ENCODE data around the gene CYTH4. TPM values are rescaled to one million over a fixed set of nuclear protein-coding genes. Genes with fewer than 3 reads are reported as not detected.
"Not testable (repeated sequence)": the region's sequence is repeated elsewhere in the genome, so short reads cannot be mapped to it uniquely, and the experiment has no call there.

CYTH4 gene
- total and polyA plus RNA-seq, 12 donors = 4.7 to 80.7 (median 22.1) TPM

- no peak for TF ChIP-seq POLR2A (IDR thresholded peaks at IDR 0.05)
- TF ChIP-seq CTCF (IDR thresholded peaks at IDR 0.05) = no peak
- Histone ChIP-seq H3K4me3 (no peak overlapping the region), H3K4me1 (replicated peaks in 1 of 2) (no peaks in the 10 kb centered on the region), H3K36me3 (replicated peaks in 1 of 2) (no peaks in the 10 kb centered on the region), H3K27ac (no peak overlapping the region), H3K27me3 (peaks cover 46% of the 10 kb centered on the region), H3K9me3 (replicated peaks in 1 of 3) (no peaks in the 10 kb centered on the region)
- intact Hi-C loops (cut with DNase I) = no loop called here
- 8 to 32% (median 14%) methylated on average over 12 to 51 of the region's 51 CpGs for WGBS, 4 donors
- DNase-seq = no peak
Measured at GRCh38 chr22:37324340-37325038, 42.2 kb downstream of the CYTH4 start.

- H3K27me3 ChIP-seq = peaks cover 46% of the 10 kb centered on the region
- intact Hi-C loops (cut with DNase I) = no loop called here
- no peaks in the 10 kb centered on the region for H3K4me1 ChIP-seq (replicated peaks in 1 of 2)
- no peaks in the 10 kb centered on the region for H3K9me3 ChIP-seq (replicated peaks in 1 of 3)
- DNase-seq = no peak
- H3K36me3 ChIP-seq (replicated peaks in 1 of 2) = no peaks in the 10 kb centered on the region
- TF ChIP-seq CTCF (IDR thresholded peaks at IDR 0.05) (no peak), POLR2A (IDR thresholded peaks at IDR 0.05) (no peak)
- WGBS, 4 donors = 2 to 5% (median 4%) methylated on average over 13 to 21 of the region's 21 CpGs
- H3K4me3 ChIP-seq = no peak overlapping the region
- no peak overlapping the region for H3K27ac ChIP-seq
Measured at GRCh38 chr22:37325039-37325395, 42.7 kb downstream of the CYTH4 start.

- intact Hi-C loops (cut with DNase I) = no loop called here
- H3K9me3 ChIP-seq (replicated peaks in 1 of 3) = no peaks in the 10 kb centered on the region
- DNase-seq = no peak
- 35 to 55% (median 45%) methylated on average over 6 to 7 of the region's 7 CpGs for whole genome bisulfite sequencing, 4 donors
- TF ChIP-seq POLR2A (IDR thresholded peaks at IDR 0.05) = no peak
- TF ChIP-seq CTCF (IDR thresholded peaks at IDR 0.05) = no peak
- no peak overlapping the region for H3K27ac ChIP-seq
- no peaks in the 10 kb centered on the region for H3K4me1 ChIP-seq (replicated peaks in 1 of 2)
- no peaks in the 10 kb centered on the region for H3K36me3 ChIP-seq (replicated peaks in 1 of 2)
- H3K27me3 ChIP-seq = peaks cover 50% of the 10 kb centered on the region
- no peak overlapping the region for H3K4me3 ChIP-seq
Measured at GRCh38 chr22:37326726-37327125, 44.4 kb downstream of the CYTH4 start.

GRCh38 chr22:37328017-37328416 is 45.7 kb downstream of the CYTH4 start:
- Histone ChIP-seq H3K9me3 (replicated peaks in 1 of 3) (no peaks in the 10 kb centered on the region), H3K4me1 (replicated peaks in 1 of 2) (no peaks in the 10 kb centered on the region), H3K36me3 (replicated peaks in 1 of 2) (no peaks in the 10 kb centered on the region), H3K27ac (no peak overlapping the region), H3K4me3 (no peak overlapping the region), H3K27me3 (peaks cover 58% of the 10 kb centered on the region)
- DNase-seq = no peak
- WGBS, 4 donors = 72 to 82% (median 77%) methylated on average over 8 of the region's 8 CpGs
- TF ChIP-seq CTCF (IDR thresholded peaks at IDR 0.05) (no peak), POLR2A (IDR thresholded peaks at IDR 0.05) (no peak)
- intact Hi-C loops (cut with DNase I) = no loop called here

- intact Hi-C loops (cut with DNase I); H3K9me3 ChIP-seq (replicated peaks in 1 of 3); H3K36me3 ChIP-seq (replicated peaks in 1 of 2); DNase-seq; H3K4me1 ChIP-seq (replicated peaks in 1 of 2); H3K4me3 ChIP-seq; H3K27ac ChIP-seq: not testable (repeated sequence)
- peaks cover 60% of the 10 kb centered on the region for H3K27me3 ChIP-seq
- WGBS, 4 donors = 26 to 44% (median 34%) methylated on average over 3 to 6 of the region's 6 CpGs
Measured at GRCh38 chr22:37328538-37329237, 46.4 kb downstream of the CYTH4 start.
